Adipose tissue (tissue), 3 donors: Measurements from ENCODE around the gene ABCC1. TPM values are rescaled to one million over a fixed set of nuclear protein-coding genes. Genes with fewer than 3 reads are reported as not detected.
"Not testable (repeated sequence)": the region's sequence is repeated elsewhere in the genome, so short reads cannot be mapped to it uniquely, and the experiment has no call there.

Source experiments
- H3K27ac ChIP-seq: one replicate; pipeline ENCODE4 v1.5.1; 2013; ENCODE audit warnings: low read depth, low read length
- WGBS, 3 donors: extraction: QIAGEN DNeasy Blood & Tissue Kit; methylation state at CpG; one replicate each; pipeline ENCODE4 v1.1.7; 2013; 5-methylcytosine and 5-hydroxymethylcytosine counted together
- polyA plus RNA-seq, 3 donors: library from polyadenylated mRNA; stranded (reverse); fragments of 200-250 nt; gene quantifications; one replicate each; pipeline ENCODE4 v1.2.3, GENCODE V29; 2013
- donor health status: healthy with polysubstance abuse.
- donor health status: Bipolar disorder and iron deficiency.
- donor health status: healthy.

ABCC1 gene
- polyA plus RNA-seq, 3 donors, result 5.3 to 6.9 (median 6.9) TPM

- no peak overlapping the region for H3K27ac ChIP-seq
- 65 to 80% (median 66%) methylated on average over 3 of the region's 3 CpGs for WGBS, 3 donors
These were observed 32.0 kb downstream of the ABCC1 start for GRCh38 chr16:15981382-15981781.

- 83 to 96% (median 85%) methylated on average over 5 of the region's 5 CpGs for WGBS, 3 donors
- H3K27ac ChIP-seq, result not testable (repeated sequence)
These were observed 32.9 kb downstream of the ABCC1 start for GRCh38 chr16:15982194-15982915.

- 48 to 78% (median 55%) methylated on average over 5 of the region's 5 CpGs for WGBS, 3 donors
- no peak overlapping the region for H3K27ac ChIP-seq
These were observed 34.5 kb downstream of the ABCC1 start for GRCh38 chr16:15983898-15984297.

GRCh38 chr16:15985144-15985543 lies 35.7 kb downstream of the ABCC1 start:
- H3K27ac ChIP-seq, result no peak overlapping the region
- WGBS, 3 donors, result 94 to 100% (median 99%) methylated on average over 4 of the region's 4 CpGs

- no peak overlapping the region for H3K27ac ChIP-seq
- 91 to 95% (median 92%) methylated on average over 9 of the region's 9 CpGs for WGBS, 3 donors
These were observed 36.8 kb downstream of the ABCC1 start for GRCh38 chr16:15986261-15986660.

GRCh38 chr16:15988268-15989013 lies 39.0 kb downstream of the ABCC1 start:
- WGBS, 3 donors, result 47 to 69% (median 51%) methylated on average over 5 of the region's 5 CpGs
- H3K27ac ChIP-seq, result no peak overlapping the region

GRCh38 chr16:15990902-15991301 lies 41.5 kb downstream of the ABCC1 start:
- H3K27ac ChIP-seq, result no peak overlapping the region
- WGBS, 3 donors, result 91 to 96% (median 93%) methylated on average over 14 of the region's 14 CpGs

- H3K27ac ChIP-seq, result no peak overlapping the region
- WGBS, 3 donors, result 89 to 94% (median 92%) methylated on average over 4 of the region's 4 CpGs
These were observed 43.7 kb downstream of the ABCC1 start for GRCh38 chr16:15993128-15993527.

GRCh38 chr16:15993541-15993940 lies 44.1 kb downstream of the ABCC1 start:
- H3K27ac ChIP-seq, result no peak overlapping the region
- WGBS, 3 donors, result 83 to 92% (median 85%) methylated on average over 8 of the region's 8 CpGs

GRCh38 chr16:15993946-15994665 lies 44.7 kb downstream of the ABCC1 start:
- 74 to 80% (median 77%) methylated on average over 9 of the region's 9 CpGs for WGBS, 3 donors
- H3K27ac ChIP-seq, result no peak overlapping the region

- no peak overlapping the region for H3K27ac ChIP-seq
- WGBS, 3 donors, result 55 to 75% (median 63%) methylated on average over 7 to 8 of the region's 8 CpGs
These were observed 47.2 kb downstream of the ABCC1 start for GRCh38 chr16:15996432-15997109.

- WGBS, 3 donors, result 43 to 91% (median 63%) methylated on average over 1 of the region's 1 CpG
These were observed 51.3 kb downstream of the ABCC1 start for GRCh38 chr16:16000685-16001084.

GRCh38 chr16:16001596-16002255 lies 52.3 kb downstream of the ABCC1 start:
- 56 to 63% (median 56%) methylated on average over 6 of the region's 6 CpGs for whole genome bisulfite sequencing, 3 donors
- no peak overlapping the region for H3K27ac ChIP-seq

More at GRCh38 chr16:16000685-16001084, 51.3 kb downstream of the ABCC1 start:
- no peak overlapping the region for H3K27ac ChIP-seq

GRCh38 chr16:16003719-16004313 lies 54.4 kb downstream of the ABCC1 start:
- H3K27ac ChIP-seq, result no peak overlapping the region
- 0 to 100% (median 0%) methylated on average over 1 of the region's 1 CpG for WGBS, 3 donors

GRCh38 chr16:16004314-16004749 lies 54.9 kb downstream of the ABCC1 start:
- H3K27ac ChIP-seq, result no peak overlapping the region
- 36 to 71% (median 70%) methylated on average over 5 of the region's 5 CpGs for WGBS, 3 donors

- no peak overlapping the region for H3K27ac ChIP-seq
- WGBS, 3 donors, result 69 to 96% (median 77%) methylated on average over 8 of the region's 8 CpGs
These were observed 56.3 kb downstream of the ABCC1 start for GRCh38 chr16:16005721-16006120.

GRCh38 chr16:16006650-16007049 lies 57.2 kb downstream of the ABCC1 start:
- no peak overlapping the region for H3K27ac ChIP-seq
- 79 to 88% (median 83%) methylated on average over 8 of the region's 8 CpGs for WGBS, 3 donors

GRCh38 chr16:16007743-16008111 lies 58.3 kb downstream of the ABCC1 start:
- 54 to 75% (median 55%) methylated on average over 11 of the region's 11 CpGs for WGBS, 3 donors
- H3K27ac ChIP-seq, result no peak overlapping the region
